Measurements from ENCODE around the gene RAI1.

GRCh38 chr17:17691468-17692263 is 10.4 kb downstream of the RAI1 start:
- TF ChIP-seq REST (IDR thresholded peaks at IDR 0.05; ENCODE audit: insufficient read depth in 1 of 2, low read depth in 2 of 2, low read length in 2 of 2) = no peak
- TF ChIP-seq SIN3A (IDR thresholded peaks at IDR 0.05; ENCODE audit: borderline replicate concordance, insufficient read depth, low read length) = no peak
- no peak for TF ChIP-seq TAF1 (IDR thresholded peaks at IDR 0.05; ENCODE audit: borderline replicate concordance, insufficient read depth, low read length)
- TF ChIP-seq POLR2AphosphoS5 (IDR thresholded peaks at IDR 0.05; ENCODE audit: low read depth, low read length) = no peak

All from PFSK-1 (cell line).